ENCODE results near the gene ANXA2. TPM values are rescaled to one million over a fixed set of nuclear protein-coding genes. Genes with fewer than 3 reads are reported as not detected.

ANXA2 gene
- total and polyA plus RNA-seq, 4 donors = 62.7 to 138 (median 107) TPM

DNA sequence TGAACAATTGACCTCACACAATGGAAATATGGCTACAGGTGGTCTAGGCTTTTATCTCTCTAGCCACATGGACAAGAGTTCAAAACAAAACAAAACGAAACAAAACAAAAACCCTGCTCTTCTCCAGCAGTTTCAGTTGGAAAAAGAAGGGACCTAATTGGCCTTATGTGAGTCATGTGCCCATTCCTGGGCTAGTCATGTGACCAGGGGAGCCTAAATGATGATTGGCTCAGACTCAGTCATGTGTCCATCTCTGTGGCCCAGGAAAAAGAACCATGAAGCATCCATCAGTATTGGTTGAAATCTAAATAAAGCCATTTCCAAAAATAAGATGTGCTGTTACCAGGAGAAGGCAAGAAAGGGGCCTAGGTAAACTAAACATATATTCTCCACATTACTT lies 96.8 kb downstream of the ANXA2 start:
- Histone ChIP-seq H3K4me1 (ENCODE audit: control insufficient read depth in 4 of 4, insufficient read depth in 4 of 4, low read length in 3 of 4) (no peaks in the 10 kb centered on the region), H3K27me3 (ENCODE audit: control insufficient read depth in 4 of 4, insufficient read depth in 4 of 4, low read length in 3 of 4) (no peaks in the 10 kb centered on the region), H3K36me3 (ENCODE audit: control insufficient read depth in 4 of 4, insufficient read depth in 3 of 4, low read depth in 1 of 4, low read length in 3 of 4) (no peaks in the 10 kb centered on the region), H3K27ac (ENCODE audit: low read depth in 1 of 2, low read length in 2 of 2) (no peak overlapping the region), H3K4me3 (ENCODE audit: low read depth in 1 of 3, low read length in 3 of 3) (no peak overlapping the region), H3K9ac (ENCODE audit: low read depth in 1 of 2, low read length in 2 of 2) (no peak overlapping the region), H3K9me3 (ENCODE audit: control insufficient read depth in 4 of 4, low read length in 3 of 4) (no peaks in the 10 kb centered on the region)
- TF ChIP-seq GABPA (IDR thresholded peaks at IDR 0.05 in 1 of 2, conservative IDR thresholded peaks at IDR 0.05 in 1 of 2) (no peak), SP1 (IDR thresholded peaks at IDR 0.05) (no peak), HNF4G (IDR thresholded peaks at IDR 0.05) (no peak), RAD21 (IDR thresholded peaks at IDR 0.05) (no peak), JUND (IDR thresholded peaks at IDR 0.05) (no peak), EGR1 (IDR thresholded peaks at IDR 0.05; ENCODE audit: low read depth in 2 of 2) (no peak)
- TF ChIP-seq, protein P1, sequence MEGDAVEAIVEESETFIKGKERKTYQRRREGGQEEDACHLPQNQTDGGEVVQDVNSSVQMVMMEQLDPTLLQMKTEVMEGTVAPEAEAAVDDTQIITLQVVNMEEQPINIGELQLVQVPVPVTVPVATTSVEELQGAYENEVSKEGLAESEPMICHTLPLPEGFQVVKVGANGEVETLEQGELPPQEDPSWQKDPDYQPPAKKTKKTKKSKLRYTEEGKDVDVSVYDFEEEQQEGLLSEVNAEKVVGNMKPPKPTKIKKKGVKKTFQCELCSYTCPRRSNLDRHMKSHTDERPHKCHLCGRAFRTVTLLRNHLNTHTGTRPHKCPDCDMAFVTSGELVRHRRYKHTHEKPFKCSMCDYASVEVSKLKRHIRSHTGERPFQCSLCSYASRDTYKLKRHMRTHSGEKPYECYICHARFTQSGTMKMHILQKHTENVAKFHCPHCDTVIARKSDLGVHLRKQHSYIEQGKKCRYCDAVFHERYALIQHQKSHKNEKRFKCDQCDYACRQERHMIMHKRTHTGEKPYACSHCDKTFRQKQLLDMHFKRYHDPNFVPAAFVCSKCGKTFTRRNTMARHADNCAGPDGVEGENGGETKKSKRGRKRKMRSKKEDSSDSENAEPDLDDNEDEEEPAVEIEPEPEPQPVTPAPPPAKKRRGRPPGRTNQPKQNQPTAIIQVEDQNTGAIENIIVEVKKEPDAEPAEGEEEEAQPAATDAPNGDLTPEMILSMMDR (IDR thresholded peaks at IDR 0.05; ENCODE audit: low read depth, low read length, missing input control) = no peak
- TF ChIP-seq, protein P2, sequence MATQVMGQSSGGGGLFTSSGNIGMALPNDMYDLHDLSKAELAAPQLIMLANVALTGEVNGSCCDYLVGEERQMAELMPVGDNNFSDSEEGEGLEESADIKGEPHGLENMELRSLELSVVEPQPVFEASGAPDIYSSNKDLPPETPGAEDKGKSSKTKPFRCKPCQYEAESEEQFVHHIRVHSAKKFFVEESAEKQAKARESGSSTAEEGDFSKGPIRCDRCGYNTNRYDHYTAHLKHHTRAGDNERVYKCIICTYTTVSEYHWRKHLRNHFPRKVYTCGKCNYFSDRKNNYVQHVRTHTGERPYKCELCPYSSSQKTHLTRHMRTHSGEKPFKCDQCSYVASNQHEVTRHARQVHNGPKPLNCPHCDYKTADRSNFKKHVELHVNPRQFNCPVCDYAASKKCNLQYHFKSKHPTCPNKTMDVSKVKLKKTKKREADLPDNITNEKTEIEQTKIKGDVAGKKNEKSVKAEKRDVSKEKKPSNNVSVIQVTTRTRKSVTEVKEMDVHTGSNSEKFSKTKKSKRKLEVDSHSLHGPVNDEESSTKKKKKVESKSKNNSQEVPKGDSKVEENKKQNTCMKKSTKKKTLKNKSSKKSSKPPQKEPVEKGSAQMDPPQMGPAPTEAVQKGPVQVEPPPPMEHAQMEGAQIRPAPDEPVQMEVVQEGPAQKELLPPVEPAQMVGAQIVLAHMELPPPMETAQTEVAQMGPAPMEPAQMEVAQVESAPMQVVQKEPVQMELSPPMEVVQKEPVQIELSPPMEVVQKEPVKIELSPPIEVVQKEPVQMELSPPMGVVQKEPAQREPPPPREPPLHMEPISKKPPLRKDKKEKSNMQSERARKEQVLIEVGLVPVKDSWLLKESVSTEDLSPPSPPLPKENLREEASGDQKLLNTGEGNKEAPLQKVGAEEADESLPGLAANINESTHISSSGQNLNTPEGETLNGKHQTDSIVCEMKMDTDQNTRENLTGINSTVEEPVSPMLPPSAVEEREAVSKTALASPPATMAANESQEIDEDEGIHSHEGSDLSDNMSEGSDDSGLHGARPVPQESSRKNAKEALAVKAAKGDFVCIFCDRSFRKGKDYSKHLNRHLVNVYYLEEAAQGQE (IDR thresholded peaks at IDR 0.05) = no peak
- 80% methylated on average over 1 of the region's 1 CpG for WGBS
- DNase-seq (ENCODE audit: low spot score) = no peak

DNA sequence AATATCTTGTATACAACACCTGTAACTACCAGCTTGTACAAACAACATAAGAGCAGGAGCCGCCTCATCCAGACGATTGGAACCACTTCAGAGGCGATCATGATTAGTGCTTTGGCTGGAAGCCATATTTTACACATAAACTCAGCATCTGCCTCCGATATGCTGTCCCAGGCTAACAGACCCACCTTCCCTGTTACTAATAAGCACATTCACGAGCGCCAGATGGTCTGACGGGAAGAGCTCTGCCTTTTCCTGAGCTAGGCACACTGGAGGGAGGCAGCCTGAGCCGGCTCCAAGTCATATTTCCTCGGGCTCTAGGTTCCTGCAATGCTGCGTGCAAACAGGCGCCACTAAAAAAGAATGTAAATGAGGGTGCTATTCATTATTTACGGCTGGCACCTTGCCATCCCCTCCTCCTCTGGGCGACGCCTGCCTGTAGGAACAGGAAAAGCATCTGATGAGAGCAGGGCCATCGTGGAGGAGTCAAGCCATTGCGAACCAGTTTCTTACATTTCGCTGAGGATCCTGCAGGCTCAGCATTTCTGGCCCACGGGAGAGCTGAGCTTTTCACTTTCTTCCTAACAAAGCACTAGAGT lies 98.2 kb downstream of the ANXA2 start:
- H3K9me3 ChIP-seq (ENCODE audit: control insufficient read depth in 4 of 4, low read length in 3 of 4) = no peaks in the 10 kb centered on the region
- H3K36me3 ChIP-seq (ENCODE audit: control insufficient read depth in 4 of 4, insufficient read depth in 3 of 4, low read depth in 1 of 4, low read length in 3 of 4) = no peaks in the 10 kb centered on the region
- no peak for DNase-seq (ENCODE audit: low spot score)
- no peak for TF ChIP-seq TAF1 (conservative IDR thresholded peaks at IDR 0.05)
- TF ChIP-seq, protein P1 (IDR thresholded peaks at IDR 0.05; ENCODE audit: low read depth, low read length, missing input control) = no peak
- no peak for TF ChIP-seq SP1 (IDR thresholded peaks at IDR 0.05)
- TF ChIP-seq JUND (IDR thresholded peaks at IDR 0.05) = no peak
- TF ChIP-seq HNF4G (IDR thresholded peaks at IDR 0.05) = no peak
- TF ChIP-seq, protein P3, sequence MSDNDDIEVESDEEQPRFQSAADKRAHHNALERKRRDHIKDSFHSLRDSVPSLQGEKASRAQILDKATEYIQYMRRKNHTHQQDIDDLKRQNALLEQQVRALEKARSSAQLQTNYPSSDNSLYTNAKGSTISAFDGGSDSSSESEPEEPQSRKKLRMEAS (IDR thresholded peaks at IDR 0.05) = no peak
- no peak for TF ChIP-seq EGR1 (IDR thresholded peaks at IDR 0.05; ENCODE audit: low read depth in 2 of 2)
- no peak for TF ChIP-seq YY1 (IDR thresholded peaks at IDR 0.05)
- no peak for TF ChIP-seq RAD21 (IDR thresholded peaks at IDR 0.05)
- no peak for TF ChIP-seq NR2F2 (IDR thresholded peaks at IDR 0.05)
- TF ChIP-seq, protein P4, sequence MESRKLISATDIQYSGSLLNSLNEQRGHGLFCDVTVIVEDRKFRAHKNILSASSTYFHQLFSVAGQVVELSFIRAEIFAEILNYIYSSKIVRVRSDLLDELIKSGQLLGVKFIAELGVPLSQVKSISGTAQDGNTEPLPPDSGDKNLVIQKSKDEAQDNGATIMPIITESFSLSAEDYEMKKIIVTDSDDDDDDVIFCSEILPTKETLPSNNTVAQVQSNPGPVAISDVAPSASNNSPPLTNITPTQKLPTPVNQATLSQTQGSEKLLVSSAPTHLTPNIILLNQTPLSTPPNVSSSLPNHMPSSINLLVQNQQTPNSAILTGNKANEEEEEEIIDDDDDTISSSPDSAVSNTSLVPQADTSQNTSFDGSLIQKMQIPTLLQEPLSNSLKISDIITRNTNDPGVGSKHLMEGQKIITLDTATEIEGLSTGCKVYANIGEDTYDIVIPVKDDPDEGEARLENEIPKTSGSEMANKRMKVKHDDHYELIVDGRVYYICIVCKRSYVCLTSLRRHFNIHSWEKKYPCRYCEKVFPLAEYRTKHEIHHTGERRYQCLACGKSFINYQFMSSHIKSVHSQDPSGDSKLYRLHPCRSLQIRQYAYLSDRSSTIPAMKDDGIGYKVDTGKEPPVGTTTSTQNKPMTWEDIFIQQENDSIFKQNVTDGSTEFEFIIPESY (IDR thresholded peaks at IDR 0.05) = no peak
- no peak for TF ChIP-seq FOXA1 (IDR thresholded peaks at IDR 0.05)
- TF ChIP-seq, protein P5, sequence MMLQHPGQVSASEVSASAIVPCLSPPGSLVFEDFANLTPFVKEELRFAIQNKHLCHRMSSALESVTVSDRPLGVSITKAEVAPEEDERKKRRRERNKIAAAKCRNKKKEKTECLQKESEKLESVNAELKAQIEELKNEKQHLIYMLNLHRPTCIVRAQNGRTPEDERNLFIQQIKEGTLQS (IDR thresholded peaks at IDR 0.05) = no peak
- no peak for TF ChIP-seq HNF4A (conservative IDR thresholded peaks at IDR 0.05)
- no peaks in the 10 kb centered on the region for H3K4me1 ChIP-seq (ENCODE audit: control insufficient read depth in 4 of 4, insufficient read depth in 4 of 4, low read length in 3 of 4)
- H3K9ac ChIP-seq (ENCODE audit: low read depth in 1 of 2, low read length in 2 of 2) = no peak overlapping the region
- no peaks in the 10 kb centered on the region for H3K27me3 ChIP-seq (ENCODE audit: control insufficient read depth in 4 of 4, insufficient read depth in 4 of 4, low read length in 3 of 4)
- 67% methylated on average over 18 of the region's 18 CpGs for WGBS
- no peak overlapping the region for H3K4me3 ChIP-seq (ENCODE audit: low read depth in 1 of 3, low read length in 3 of 3)
- no peak overlapping the region for H3K27ac ChIP-seq (ENCODE audit: low read depth in 1 of 2, low read length in 2 of 2)

Measured in liver (tissue), 9 donors.